NCI-H524 treated with DMSO at 0.1 percent for 48 hours (cell line): ENCODE data around the gene CHIC2.
A peak's percentile ranks its signal among the peaks of the same experiment; 100 is the strongest.

ENCODE experiments used
- DNase-seq: peaks from one replicate; lab custom pipeline; 2025; lab: John Stamatoyannopoulos, UW

The CHIC2 gene

GRCh38 chr4:54093324-54094240, 29.2 kb upstream of the CHIC2 start:
- no peak for DNase-seq

DNA sequence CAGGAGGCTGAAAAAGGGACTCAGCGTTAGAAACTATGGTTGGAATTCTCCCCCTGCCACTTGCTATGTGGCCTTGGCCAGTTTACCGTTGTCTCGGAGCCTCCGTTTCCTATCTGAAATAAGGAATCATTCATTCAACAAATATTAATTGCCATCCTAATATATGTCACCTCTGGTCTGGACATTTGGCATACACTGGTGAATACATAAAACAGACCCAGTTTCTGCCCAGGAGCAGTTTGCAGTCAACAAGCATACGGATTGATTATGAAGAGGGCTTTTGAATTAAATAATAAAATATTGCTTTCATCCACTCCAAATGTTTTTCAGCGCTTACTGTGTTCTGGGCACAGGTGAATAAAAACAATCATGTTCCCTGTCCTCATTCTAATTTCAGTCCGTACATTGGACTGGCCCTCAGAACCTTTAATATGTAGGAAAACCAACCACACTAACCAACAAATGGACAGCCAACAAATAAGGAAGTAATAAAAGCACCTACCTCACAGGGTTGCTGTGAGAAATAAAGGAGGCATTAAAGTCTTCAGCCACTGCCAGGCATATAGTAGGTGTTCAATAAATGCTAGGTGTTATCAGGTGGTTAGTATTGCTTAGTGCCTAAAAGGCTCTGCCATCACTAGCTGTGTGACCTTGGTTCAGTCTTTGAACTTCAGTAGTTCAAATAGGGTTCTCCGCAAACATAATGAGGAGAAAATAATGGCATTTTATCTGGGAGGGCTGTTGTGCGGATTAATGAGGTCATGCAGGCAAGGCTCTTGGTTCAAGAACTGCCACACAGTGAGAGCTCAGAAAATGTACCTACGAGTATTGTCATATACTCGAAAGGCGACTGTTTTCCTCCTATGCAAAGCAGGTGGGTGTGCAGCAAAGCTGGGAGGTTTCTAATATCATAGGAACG, 28.3 kb upstream of the CHIC2 start:
- no peak for DNase-seq

- DNase-seq, result peak; percentile 38
These were observed 27.4 kb upstream of the CHIC2 start for GRCh38 chr4:54091637-54092404.

DNA sequence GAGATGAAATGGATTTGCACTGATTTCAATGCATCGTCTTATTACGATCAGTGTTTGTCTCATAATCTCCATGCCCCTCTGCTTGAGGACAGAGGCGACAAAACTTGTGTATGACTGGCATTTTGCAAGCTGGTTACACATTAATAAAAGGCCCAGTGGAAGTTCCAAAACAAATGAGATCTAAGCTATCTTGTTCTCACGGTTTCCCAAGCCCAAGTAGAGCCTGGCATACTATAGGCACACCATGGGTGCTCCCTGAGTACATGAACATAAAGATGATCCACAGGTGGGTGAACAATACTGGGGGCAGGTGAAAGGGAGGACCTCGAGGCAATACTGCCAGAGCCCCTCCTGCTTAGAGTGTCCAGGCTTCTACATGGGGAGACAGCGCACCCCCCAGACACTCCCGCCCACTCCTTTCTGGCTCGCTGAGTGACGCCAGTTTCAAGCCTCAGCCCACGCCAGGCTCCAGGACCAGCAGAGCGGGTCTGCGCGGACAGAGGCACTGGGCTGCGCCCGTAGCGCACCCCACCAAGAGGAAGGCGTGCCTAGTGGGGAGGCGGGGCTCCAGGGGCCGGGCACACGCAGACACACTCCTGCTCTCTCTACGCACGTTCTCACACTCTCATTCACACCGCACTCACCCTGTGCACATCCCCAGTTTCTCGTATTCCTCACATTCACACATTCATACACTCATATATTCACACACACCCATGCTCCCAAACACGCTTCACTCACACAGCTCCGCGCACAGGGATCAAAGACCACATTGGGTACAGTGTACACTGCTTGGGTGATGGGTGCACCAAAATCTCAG, 26.6 kb upstream of the CHIC2 start:
- no peak for DNase-seq

DNA sequence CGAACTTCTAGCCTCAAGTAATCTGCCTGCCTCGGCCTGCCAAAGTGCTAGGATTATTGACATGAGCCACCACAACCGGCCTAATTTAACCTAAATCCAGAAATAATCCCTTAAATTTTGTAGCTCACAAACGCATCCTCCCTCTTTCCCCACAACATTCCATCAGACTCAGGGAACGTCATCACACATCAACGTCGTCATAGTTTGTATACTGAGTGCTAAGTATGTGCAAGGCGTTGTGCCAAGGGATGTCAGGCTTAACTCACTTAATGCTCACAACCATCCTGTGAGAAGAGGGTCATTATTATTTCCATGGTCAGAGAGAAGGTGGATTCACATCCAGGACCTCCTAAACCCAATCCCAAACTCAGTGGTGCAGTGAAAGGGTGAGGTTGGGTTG, 26.0 kb upstream of the CHIC2 start:
- DNase-seq, result no peak

GRCh38 chr4:54089875-54090274, 25.5 kb upstream of the CHIC2 start:
- DNase-seq, result no peak

DNA sequence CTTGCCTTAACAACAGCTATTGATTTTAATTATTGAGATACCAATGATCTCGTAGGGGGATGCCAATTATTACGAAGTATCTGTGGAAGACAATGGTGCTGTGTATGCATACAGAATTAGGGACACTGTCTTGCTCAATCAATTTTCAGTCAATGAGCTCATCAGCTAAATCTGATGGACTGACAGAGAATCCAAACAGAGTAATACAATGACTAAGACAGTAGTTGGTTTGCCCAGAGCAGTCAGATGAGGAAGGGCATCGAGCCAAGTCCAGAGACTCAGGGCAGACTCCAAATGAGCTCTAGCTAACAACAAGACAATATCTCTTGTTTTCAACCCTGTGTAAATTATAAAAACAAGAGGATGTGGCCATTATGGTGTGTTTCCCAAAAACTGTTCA, 20.9 kb upstream of the CHIC2 start:
- DNase-seq, result no peak

- no peak for DNase-seq
These were observed 17.8 kb upstream of the CHIC2 start for GRCh38 chr4:54082168-54082567.

DNA sequence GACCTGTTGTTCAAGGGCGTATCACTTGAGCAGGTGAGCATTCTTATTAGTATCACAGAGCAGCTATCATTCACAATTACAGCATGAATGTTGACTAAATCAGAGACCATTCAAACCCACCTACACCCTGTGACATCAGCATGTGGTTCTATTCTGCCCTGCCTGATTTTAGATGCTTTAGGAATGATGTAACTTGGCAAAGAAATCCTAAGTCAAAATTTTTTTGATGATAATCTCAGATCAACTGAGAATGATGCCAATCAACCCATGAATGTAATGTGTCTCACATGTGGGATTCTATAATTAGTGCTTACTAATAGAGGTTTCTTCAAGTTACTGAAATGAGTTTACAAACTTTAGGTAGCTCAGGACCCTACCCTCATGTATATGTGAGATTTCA, 13.4 kb upstream of the CHIC2 start:
- no peak for DNase-seq

DNA sequence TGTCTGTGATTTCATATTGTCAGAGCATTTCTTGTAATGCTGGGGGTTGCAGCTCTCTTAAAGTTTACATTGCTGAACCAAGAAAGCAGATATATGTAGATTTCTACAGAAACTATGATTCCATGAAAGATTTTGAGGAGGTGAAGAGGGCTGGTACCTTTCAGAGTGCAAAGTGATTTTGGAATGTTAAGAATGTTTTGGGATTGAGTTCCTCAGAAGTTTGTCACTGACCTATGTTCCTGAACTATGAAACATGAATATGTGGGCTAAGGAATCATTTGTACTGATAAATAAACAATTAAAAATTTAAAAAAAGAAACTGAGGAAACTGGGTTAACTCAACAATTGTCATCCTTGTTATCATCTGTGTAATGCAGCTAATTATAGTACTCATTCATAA, 12.3 kb upstream of the CHIC2 start:
- no peak for DNase-seq

- DNase-seq, result no peak
These were observed 10.0 kb upstream of the CHIC2 start for GRCh38 chr4:54074381-54074780.

- DNase-seq, result no peak
These were observed 9.0 kb upstream of the CHIC2 start for GRCh38 chr4:54073271-54073880.

DNA sequence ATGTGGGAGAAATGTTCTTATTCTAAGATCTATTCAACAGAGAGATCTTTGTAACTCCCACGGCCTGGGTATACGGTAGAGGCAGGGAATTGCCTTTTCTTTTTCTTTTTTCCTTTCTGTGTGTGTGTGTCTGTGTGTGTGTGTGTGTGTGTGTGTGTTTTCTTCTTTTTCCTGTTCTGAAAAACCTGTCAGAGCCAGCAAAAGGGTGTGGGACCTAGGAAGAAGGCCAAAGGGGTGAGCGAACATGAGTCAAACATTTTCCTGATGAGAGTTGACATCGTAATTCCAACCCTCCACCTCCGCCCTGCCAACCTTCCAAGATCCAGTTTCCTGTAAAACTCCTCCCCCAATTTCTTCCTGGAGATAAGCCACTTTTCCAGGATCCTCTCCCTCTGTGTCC, 2.8 kb upstream of the CHIC2 start:
- no peak for DNase-seq

DNA sequence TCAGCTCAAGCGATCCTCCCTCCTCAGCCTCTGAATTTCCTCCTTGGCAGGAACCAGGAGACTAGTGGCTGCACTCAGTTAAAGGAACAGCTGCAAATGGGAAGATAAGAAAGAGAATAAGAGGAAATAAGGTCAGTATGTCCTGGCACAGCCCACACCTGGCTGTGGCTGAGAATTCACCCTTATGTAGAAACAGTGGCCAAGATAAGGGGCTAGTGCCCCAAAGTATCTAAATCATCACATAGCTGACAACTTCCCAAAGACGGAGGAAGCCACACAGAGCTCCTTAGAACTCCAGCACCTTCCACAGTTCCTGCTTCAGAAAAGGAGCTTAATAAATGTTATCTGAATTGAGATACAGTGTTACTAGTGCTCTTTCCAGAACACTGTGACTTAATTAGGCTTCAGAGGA, 2.3 kb upstream of the CHIC2 start:
- DNase-seq, result no peak

GRCh38 chr4:54066088-54066415, 1.6 kb upstream of the CHIC2 start:
- no peak for DNase-seq

DNA sequence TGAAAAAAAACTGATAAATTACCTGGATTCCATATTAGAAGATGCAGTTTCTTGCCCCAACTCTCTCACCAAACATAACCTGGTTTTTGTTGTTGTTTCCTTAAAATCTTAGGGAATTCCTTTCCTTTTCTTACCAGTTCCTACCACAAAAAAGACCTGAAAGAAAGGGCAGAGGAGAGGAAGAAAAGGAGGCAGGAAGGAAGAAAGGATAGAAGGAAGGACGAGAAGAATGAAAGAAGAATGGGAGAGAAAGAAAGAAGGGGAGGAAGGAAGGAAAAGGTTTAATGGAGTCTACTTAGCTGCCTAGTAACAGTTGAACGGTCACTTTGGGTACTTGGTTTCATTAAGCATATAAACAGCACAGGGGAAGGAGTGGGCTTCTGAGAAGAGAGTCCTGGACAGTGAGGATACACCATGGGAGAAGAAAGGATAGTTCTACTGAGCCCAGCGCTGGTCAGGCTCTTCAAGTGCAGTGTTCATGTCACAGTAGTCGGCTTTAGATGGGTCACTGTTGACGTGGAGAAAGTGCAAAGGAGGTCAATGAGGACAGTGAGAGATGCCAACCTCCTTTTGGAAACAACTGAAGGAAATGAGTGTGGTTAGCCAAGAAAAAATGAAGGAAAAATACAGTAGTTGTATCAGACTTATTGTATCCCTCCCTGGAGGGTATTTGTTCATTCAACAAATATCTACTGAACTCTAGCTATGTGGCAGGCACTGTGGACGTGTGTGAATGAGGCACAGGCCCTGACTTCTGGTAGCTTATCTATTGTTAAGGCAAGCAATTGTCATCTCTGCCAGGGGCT, 1.1 kb upstream of the CHIC2 start:
- no peak for DNase-seq

DNA sequence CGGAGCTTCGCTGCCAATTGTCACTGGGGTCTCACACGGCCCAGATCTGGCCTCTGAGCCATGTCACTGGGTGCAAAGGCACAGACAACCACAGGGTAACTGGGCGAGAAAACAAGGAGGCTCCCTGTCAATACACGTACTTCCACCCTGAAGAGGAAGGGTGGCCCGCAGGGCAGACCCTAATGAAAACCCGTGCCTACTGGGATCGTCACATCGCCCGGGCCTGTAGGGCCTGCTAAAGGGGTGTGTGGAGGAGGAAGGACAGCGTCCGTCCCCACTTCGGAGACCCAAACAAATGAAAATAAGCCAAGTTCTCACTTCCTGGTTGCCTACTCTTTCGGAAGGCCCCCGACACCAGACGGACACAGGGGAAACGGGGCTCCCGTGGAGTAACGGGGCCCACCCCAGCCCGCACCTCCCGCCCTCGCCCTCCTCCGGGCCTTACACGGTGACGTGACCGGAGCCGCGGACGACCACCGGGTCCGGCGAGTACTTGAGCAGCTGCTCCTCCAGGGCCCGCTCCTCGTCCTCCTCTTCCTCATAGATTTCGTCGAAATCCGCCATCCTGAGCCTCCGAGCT, 578 bp downstream of the CHIC2 start:
- DNase-seq, result no peak

GRCh38 chr4:54063229-54063628, 1.2 kb downstream of the CHIC2 start:
- DNase-seq, result no peak

GRCh38 chr4:54062392-54062791, 2.0 kb downstream of the CHIC2 start:
- no peak for DNase-seq

GRCh38 chr4:54061873-54062272, 2.5 kb downstream of the CHIC2 start:
- no peak for DNase-seq
